DND-41 (cell line): ENCODE data around the gene UCHL5.
A peak's percentile ranks its signal among the peaks of the same experiment; 100 is the strongest.

Experiments
- ATAC-seq: fragments of 200-7000 bp; cut with Tn5 transposase; 3 replicates; pipeline ENCODE4 v1.9.1; 2021; ENCODE audit warnings: low read depth; ENCODE audit not compliant: insufficient read depth
- DNase-seq: peaks from one replicate; pipeline ENCODE4 v3.0.0-alpha.2; 2020
- H2AFZ ChIP-seq: 2 replicates; pipeline ENCODE4 v1.6.0; 2012; ENCODE audit warnings: low read depth, low read length
- H3K27ac ChIP-seq: 2 replicates; pipeline ENCODE4 v1.5.1; 2012; ENCODE audit warnings: low read length, inconsistent platforms
- H3K27me3 ChIP-seq: fragments of 200-600 bp; sonication (generic); 2 replicates; pipeline ENCODE4 v1.6.0; 2012; ENCODE audit warnings: low read length, mild to moderate bottlenecking, inconsistent platforms; ENCODE audit not compliant: insufficient read depth, poor library complexity
- H3K36me3 ChIP-seq: 2 replicates; pipeline ENCODE4 v1.5.1; 2012; ENCODE audit warnings: low read length, inconsistent platforms; ENCODE audit not compliant: insufficient read depth
- H3K4me1 ChIP-seq: 2 replicates; pipeline ENCODE4 v1.5.1; 2012; ENCODE audit warnings: mild to moderate bottlenecking, low read length; ENCODE audit not compliant: insufficient read depth
- H3K4me2 ChIP-seq: 2 replicates; pipeline ENCODE4 v1.6.0; 2012; ENCODE audit warnings: mild to moderate bottlenecking, moderate library complexity, low read length, inconsistent platforms; ENCODE audit not compliant: insufficient read depth
- H3K4me3 ChIP-seq, 2 experiments: fragments of 200-600 bp in 1 of 2; shearing (Covaris generic) in 1 of 2; 2 replicates each; pipeline ENCODE4 v1.5.1; 2012 to 2016; ENCODE audit warnings: inconsistent platforms in 2 of 2, low read length in 2 of 2, mild to moderate bottlenecking in 2 of 2, low read depth in 1 of 2, moderate library complexity in 1 of 2
- H3K79me2 ChIP-seq: 2 replicates; pipeline ENCODE4 v1.6.0; 2012; ENCODE audit warnings: low read length, inconsistent platforms; ENCODE audit not compliant: insufficient read depth
- H3K9ac ChIP-seq: 2 replicates; pipeline ENCODE4 v1.6.0; 2012; ENCODE audit warnings: low read depth, mild to moderate bottlenecking, inconsistent platforms, low read length, moderate library complexity
- H3K9me3 ChIP-seq: 2 replicates; pipeline ENCODE4 v1.5.1; 2012; ENCODE audit warnings: low read length, moderate library complexity, mild to moderate bottlenecking, inconsistent platforms; ENCODE audit not compliant: insufficient read depth, severe bottlenecking
- H4K20me1 ChIP-seq: 2 replicates; pipeline ENCODE4 v1.6.0; 2012; ENCODE audit warnings: low read length; ENCODE audit not compliant: insufficient read depth
- EZH2 ChIP-seq: IDR thresholded peaks from 3 replicates; pipeline ENCODE4 v1.6.1; 2012; ENCODE audit warnings: borderline replicate concordance, low read depth, mild to moderate bottlenecking, moderate library complexity, low read length, inconsistent platforms; ENCODE audit not compliant: severe bottlenecking
- TF ChIP-seq, protein P1 (sequence below): IDR thresholded peaks from 2 replicates; pipeline ENCODE4 v1.5.1; 2012; ENCODE audit warnings: borderline replicate concordance, low read length, moderate library complexity, mild to moderate bottlenecking; ENCODE audit not compliant: poor library complexity, severe bottlenecking; ENCODE audit errors: extremely low read depth

UCHL5 gene

DNA sequence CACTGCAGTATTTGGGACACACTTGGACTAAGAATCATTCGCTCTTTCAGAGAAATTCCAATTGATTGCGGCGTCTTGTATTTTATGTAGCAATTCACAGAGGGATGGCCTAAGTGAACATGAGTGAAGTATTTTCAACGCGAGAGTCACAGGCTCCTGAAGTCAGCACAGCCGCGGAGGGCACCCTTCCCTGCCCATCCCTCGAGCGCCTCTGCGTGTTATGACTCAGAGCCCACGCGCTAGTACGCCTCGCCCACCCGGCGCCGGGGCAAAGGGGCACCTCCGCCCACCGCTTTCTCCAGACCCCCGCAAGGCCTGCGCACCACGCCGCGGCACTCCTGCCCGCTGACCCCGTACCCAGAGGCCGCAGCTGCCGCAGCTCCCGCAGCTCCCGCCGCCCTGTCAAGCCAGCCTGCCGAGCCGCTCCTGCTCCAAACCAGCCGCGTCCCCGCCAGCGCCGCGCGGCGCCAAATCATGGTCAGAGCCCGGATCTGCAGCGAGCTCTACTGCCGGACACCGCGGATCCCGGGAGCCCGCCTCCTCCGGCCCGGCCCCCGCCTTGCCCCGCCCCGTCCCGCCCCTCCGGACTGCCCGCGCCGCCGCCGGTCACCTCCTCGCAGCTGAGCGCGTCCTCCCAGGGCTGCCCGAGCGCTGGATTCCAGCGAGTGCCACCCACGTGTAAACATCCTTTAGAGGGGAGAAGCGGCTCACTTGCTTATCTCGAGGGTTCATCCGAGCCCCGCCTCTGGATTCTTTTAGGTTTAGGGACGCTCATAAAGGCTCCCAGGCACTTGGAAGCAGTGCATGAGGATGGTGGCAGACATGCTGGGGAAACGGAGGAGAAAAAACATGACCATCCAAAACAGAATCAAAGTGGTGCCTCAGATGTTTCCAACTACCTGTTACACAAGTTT, 46.0 kb upstream of the UCHL5 start, which contains the start of gene GLRX2:
Gene GLRX2 (minus strand): TSS at position 508 of the 914 bp plus-strand sequence. CDS start 32 bp downstream, at position 476.
- H3K27me3 ChIP-seq: peaks cover 5% of the 10 kb centered on the region
- peak within 1 kb of the TSS; percentile 49; the same call in 1 of the 2 replicates for H3K27ac ChIP-seq
- no peak for TF ChIP-seq EZH2
- TF ChIP-seq, protein P1, sequence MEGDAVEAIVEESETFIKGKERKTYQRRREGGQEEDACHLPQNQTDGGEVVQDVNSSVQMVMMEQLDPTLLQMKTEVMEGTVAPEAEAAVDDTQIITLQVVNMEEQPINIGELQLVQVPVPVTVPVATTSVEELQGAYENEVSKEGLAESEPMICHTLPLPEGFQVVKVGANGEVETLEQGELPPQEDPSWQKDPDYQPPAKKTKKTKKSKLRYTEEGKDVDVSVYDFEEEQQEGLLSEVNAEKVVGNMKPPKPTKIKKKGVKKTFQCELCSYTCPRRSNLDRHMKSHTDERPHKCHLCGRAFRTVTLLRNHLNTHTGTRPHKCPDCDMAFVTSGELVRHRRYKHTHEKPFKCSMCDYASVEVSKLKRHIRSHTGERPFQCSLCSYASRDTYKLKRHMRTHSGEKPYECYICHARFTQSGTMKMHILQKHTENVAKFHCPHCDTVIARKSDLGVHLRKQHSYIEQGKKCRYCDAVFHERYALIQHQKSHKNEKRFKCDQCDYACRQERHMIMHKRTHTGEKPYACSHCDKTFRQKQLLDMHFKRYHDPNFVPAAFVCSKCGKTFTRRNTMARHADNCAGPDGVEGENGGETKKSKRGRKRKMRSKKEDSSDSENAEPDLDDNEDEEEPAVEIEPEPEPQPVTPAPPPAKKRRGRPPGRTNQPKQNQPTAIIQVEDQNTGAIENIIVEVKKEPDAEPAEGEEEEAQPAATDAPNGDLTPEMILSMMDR: no peak
- peak within 1 kb of the TSS; percentile 74 to 79 for H3K4me3 ChIP-seq
- no peaks in the 10 kb centered on the region for H4K20me1 ChIP-seq
- DNase-seq (peak; percentile 62), ATAC-seq (peak; percentile 92)
- H2AFZ ChIP-seq: peak within 1 kb of the TSS; percentile 80
- peak within 1 kb of the TSS; percentile 73 for H3K9ac ChIP-seq
- H3K4me1 ChIP-seq: peaks cover 22% of the 10 kb centered on the region
- peaks cover 15% of the 10 kb centered on the region for H3K79me2 ChIP-seq
- peaks cover under 1% of the 10 kb centered on the region; the same call in 1 of the 2 replicates for H3K36me3 ChIP-seq
- no peaks in the 10 kb centered on the region for H3K9me3 ChIP-seq
- peak within 1 kb of the TSS; percentile 81 for H3K4me2 ChIP-seq

DNA sequence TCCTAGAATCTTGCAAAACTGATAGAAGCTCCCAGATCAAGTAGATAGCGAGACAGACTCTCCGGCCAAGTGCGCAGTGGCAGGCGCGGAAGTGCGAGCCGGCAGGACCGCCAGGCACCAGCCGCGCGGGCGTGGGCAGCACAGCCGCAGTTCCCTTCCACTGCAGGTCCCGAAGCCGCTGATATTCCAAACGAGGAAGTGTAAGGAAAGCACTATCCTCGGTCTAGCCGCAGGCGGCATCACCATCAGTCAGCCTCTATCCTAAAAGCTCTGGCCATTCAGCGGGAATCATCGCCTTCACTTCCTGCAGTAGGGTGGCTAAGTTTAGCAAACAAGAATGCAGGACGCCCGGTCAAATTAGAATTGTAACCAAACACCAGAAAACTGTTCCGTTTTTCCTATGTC, 45.3 kb upstream of the UCHL5 start:
- Histone ChIP-seq H3K27me3 (peaks cover 5% of the 10 kb centered on the region), H3K36me3 (peaks cover 7% of the 10 kb centered on the region), H2AFZ (peak overlapping the region; percentile 80), H3K27ac (peak overlapping the region; percentile 33; the same call in 1 of the 2 replicates), H3K4me3 (peak overlapping the region; percentile 74 to 79), H3K4me2 (peak overlapping the region; percentile 81), H4K20me1 (no peaks in the 10 kb centered on the region), H3K4me1 (peaks cover 22% of the 10 kb centered on the region), H3K79me2 (peaks cover 15% of the 10 kb centered on the region), H3K9ac (peak overlapping the region; percentile 73), H3K9me3 (no peaks in the 10 kb centered on the region)
- TF ChIP-seq, protein P1: peak; percentile 2
- no peak for TF ChIP-seq EZH2
- DNase-seq (no peak), ATAC-seq (peak; percentile 46)

DNA sequence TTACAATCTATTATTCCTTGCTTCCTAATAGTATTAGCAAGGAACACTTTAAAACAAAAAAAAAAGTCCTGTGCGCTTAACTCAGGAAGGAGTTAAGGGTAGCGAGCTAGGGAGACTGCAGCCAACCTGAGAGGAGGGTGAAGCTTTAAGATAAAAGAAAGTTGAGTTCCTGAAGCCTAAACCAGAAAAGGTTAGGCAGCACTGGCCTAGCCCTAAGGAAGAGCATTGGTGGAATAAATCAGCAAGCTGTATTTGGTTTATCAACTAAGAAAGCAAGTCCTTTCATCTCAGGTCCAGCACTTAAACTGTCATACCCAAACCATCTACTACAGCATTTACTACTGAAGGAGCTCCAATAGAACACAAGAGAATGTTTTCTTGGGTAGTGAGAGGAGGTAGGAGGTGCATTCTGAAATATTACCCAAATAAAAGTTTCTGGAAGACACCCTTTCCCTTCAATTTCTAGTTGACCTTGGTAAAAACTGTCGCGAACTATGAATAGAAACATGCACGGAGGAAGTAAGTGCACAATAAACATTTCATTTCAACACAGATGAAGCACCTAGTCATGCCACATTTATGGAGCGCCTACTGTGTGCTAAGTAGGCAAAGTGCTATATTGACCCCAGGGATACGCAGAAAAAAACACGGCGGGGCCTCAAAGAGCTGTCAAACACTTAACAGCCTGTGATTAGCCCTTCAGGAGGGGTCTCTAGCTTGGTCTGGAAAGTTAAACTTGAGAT, 44.8 kb upstream of the UCHL5 start:
- no peak for TF ChIP-seq EZH2
- TF ChIP-seq, protein P1: no peak
- peak overlapping the region; percentile 33; the same call in 1 of the 2 replicates for H3K27ac ChIP-seq
- peak overlapping the region; percentile 81 for H3K4me2 ChIP-seq
- peaks cover 15% of the 10 kb centered on the region for H3K79me2 ChIP-seq
- no peaks in the 10 kb centered on the region for H4K20me1 ChIP-seq
- H3K9me3 ChIP-seq: no peaks in the 10 kb centered on the region
- H3K4me1 ChIP-seq: peaks cover 22% of the 10 kb centered on the region
- H3K36me3 ChIP-seq: peaks cover 13% of the 10 kb centered on the region
- peak overlapping the region; percentile 73 for H3K9ac ChIP-seq
- ATAC-seq (no peak), DNase-seq (no peak)
- peak overlapping the region; percentile 80 for H2AFZ ChIP-seq
- peaks cover 5% of the 10 kb centered on the region for H3K27me3 ChIP-seq
- peak overlapping the region; percentile 74 to 79 for H3K4me3 ChIP-seq
